NT2/D1 (cell line): ENCODE measurements around the gene C4B.
"Not testable (repeated sequence)": the region's sequence is repeated elsewhere in the genome, so short reads cannot be mapped to it uniquely, and the experiment has no call there.

Experiments used
- DNase-seq: peaks from one replicate; pipeline ENCODE4 v3.0.0-alpha.2; 2011; ENCODE audit warnings: low read depth, low spot score
- H3K27me3 ChIP-seq: 2 replicates; pipeline ENCODE4 v1.6.0; 2011; ENCODE audit warnings: mild to moderate bottlenecking; ENCODE audit not compliant: insufficient read length, insufficient read depth
- H3K36me3 ChIP-seq: 2 replicates; pipeline ENCODE4 v1.6.1; 2011; ENCODE audit warnings: mild to moderate bottlenecking, low read length, mixed read lengths; ENCODE audit not compliant: insufficient read depth, insufficient read length
- H3K4me1 ChIP-seq: 2 replicates; pipeline ENCODE4 v1.5.1; 2011; ENCODE audit not compliant: insufficient read depth, insufficient read length
- H3K4me3 ChIP-seq: 2 replicates; pipeline ENCODE4 v1.5.1; 2011; ENCODE audit warnings: low read depth; ENCODE audit not compliant: insufficient read length
- H3K9ac ChIP-seq: 2 replicates; pipeline ENCODE4 v1.6.0; 2011; ENCODE audit warnings: low read depth; ENCODE audit not compliant: insufficient read length
- H3K9me3 ChIP-seq: 2 replicates; pipeline ENCODE4 v1.5.1; 2011; ENCODE audit warnings: mild to moderate bottlenecking, low read length; ENCODE audit not compliant: insufficient read depth
- SUZ12 ChIP-seq: IDR thresholded peaks from 2 replicates; pipeline ENCODE4 v1.6.1; 2011; ENCODE audit not compliant: insufficient read length, insufficient read depth; ENCODE audit errors: extremely low read depth
- YY1 ChIP-seq: IDR thresholded peaks from 2 replicates; pipeline ENCODE4 v1.6.1; 2011; ENCODE audit not compliant: insufficient read length, insufficient read depth
- ZNF274 ChIP-seq: IDR thresholded peaks from 2 replicates; pipeline ENCODE4 v1.6.1; 2011; ENCODE audit warnings: mild to moderate bottlenecking, low read depth, low read length

The C4B gene

GRCh38 chr6:31977816-31978431 is 36.7 kb upstream of the C4B start:
- peaks cover 20% of the 10 kb centered on the region for H3K36me3 ChIP-seq
- no peaks in the 10 kb centered on the region for H3K27me3 ChIP-seq
- H3K9ac ChIP-seq = no peak overlapping the region
- TF ChIP-seq SUZ12 = no peak
- TF ChIP-seq ZNF274 = no peak
- no peak for TF ChIP-seq YY1
- no peaks in the 10 kb centered on the region for H3K4me1 ChIP-seq
- no peak for DNase-seq
- peaks cover 5% of the 10 kb centered on the region; the same call in 1 of the 2 replicates for H3K9me3 ChIP-seq
- no peak overlapping the region for H3K4me3 ChIP-seq

- Histone ChIP-seq H3K27me3 (no peaks in the 10 kb centered on the region), H3K9ac (no peak overlapping the region), H3K36me3 (peaks cover 18% of the 10 kb centered on the region), H3K4me3 (no peak overlapping the region), H3K9me3 (peaks cover 5% of the 10 kb centered on the region; the same call in 1 of the 2 replicates), H3K4me1 (no peaks in the 10 kb centered on the region)
- no peak for DNase-seq
- TF ChIP-seq SUZ12 (no peak), YY1 (no peak), ZNF274 (no peak)
Observed at GRCh38 chr6:31978831-31979230, 35.8 kb upstream of the C4B start.

- Histone ChIP-seq H3K4me3 (no peak overlapping the region), H3K9me3 (peaks cover 5% of the 10 kb centered on the region; the same call in 1 of the 2 replicates), H3K4me1 (no peaks in the 10 kb centered on the region), H3K9ac (no peak overlapping the region), H3K27me3 (no peaks in the 10 kb centered on the region), H3K36me3 (peaks cover 14% of the 10 kb centered on the region)
- TF ChIP-seq YY1 (no peak), ZNF274 (no peak), SUZ12 (no peak)
- no peak for DNase-seq
Observed at GRCh38 chr6:31979238-31979898, 35.2 kb upstream of the C4B start.

- not testable (repeated sequence) for H3K27me3 ChIP-seq, H3K4me3 ChIP-seq, H3K4me1 ChIP-seq, DNase-seq, H3K9me3 ChIP-seq, H3K9ac ChIP-seq
- H3K36me3 ChIP-seq = peaks cover 12% of the 10 kb centered on the region
Observed at GRCh38 chr6:31980195-31980876, 34.3 kb upstream of the C4B start.

- H3K36me3 ChIP-seq = peaks cover 12% of the 10 kb centered on the region
- not testable (repeated sequence) for H3K4me1 ChIP-seq, H3K27me3 ChIP-seq, H3K9ac ChIP-seq, H3K4me3 ChIP-seq, H3K9me3 ChIP-seq, DNase-seq
Observed at GRCh38 chr6:31980998-31981397, 33.6 kb upstream of the C4B start.

GRCh38 chr6:31981744-31982143 is 32.9 kb upstream of the C4B start, which contains the start of gene C4A:
TSS of gene C4A (plus strand) at chr6:31982057. CDS start at chr6:31982108, 51 bp downstream.
- H3K4me3 ChIP-seq, H3K9ac ChIP-seq, H3K9me3 ChIP-seq, H3K27me3 ChIP-seq, DNase-seq, H3K4me1 ChIP-seq: not testable (repeated sequence)
- peaks cover 12% of the 10 kb centered on the region for H3K36me3 ChIP-seq

- not testable (repeated sequence) for H3K9me3 ChIP-seq, H3K36me3 ChIP-seq, H3K9ac ChIP-seq, H3K4me1 ChIP-seq, H3K27me3 ChIP-seq, DNase-seq, H3K4me3 ChIP-seq
Observed at GRCh38 chr6:31989363-31989762, 25.2 kb upstream of the C4B start.

- not testable (repeated sequence) for DNase-seq, H3K36me3 ChIP-seq, H3K9ac ChIP-seq, H3K9me3 ChIP-seq, H3K4me3 ChIP-seq, H3K4me1 ChIP-seq, H3K27me3 ChIP-seq
Observed at GRCh38 chr6:31994421-31994820, 20.2 kb upstream of the C4B start.

- not testable (repeated sequence) for H3K9me3 ChIP-seq, H3K27me3 ChIP-seq, H3K36me3 ChIP-seq, H3K4me3 ChIP-seq, H3K9ac ChIP-seq, H3K4me1 ChIP-seq, DNase-seq
Observed at GRCh38 chr6:31996385-31996784, 18.2 kb upstream of the C4B start.

GRCh38 chr6:32002546-32003268 is 11.9 kb upstream of the C4B start:
- H3K27me3 ChIP-seq, DNase-seq, H3K9me3 ChIP-seq, H3K4me1 ChIP-seq, H3K4me3 ChIP-seq, H3K36me3 ChIP-seq, H3K9ac ChIP-seq: not testable (repeated sequence)
